Measurements from ENCODE around the gene HSPA1A. TPM values are rescaled to one million over a fixed set of nuclear protein-coding genes. Genes with fewer than 3 reads are reported as not detected.
"Not testable (repeated sequence)": the region's sequence is repeated elsewhere in the genome, so short reads cannot be mapped to it uniquely, and the experiment has no call there.

Gene HSPA1A
- total RNA-seq, 6 experiments from 2014 or later, result 78.5 to 102 (median 84.7) TPM

GRCh38 chr6:31834367-31835250 is 19.3 kb downstream of the HSPA1A start:
- Mint-ChIP-seq H3K36me3 (ENCODE audit: low read depth) (peaks cover 57% of the 10 kb centered on the region), H3K4me3 (peak overlapping the region; percentile 97), H3K27ac (peak overlapping the region; percentile 99), H3K9me3 (peaks cover 10% of the 10 kb centered on the region; the same call in 1 of the 2 replicates), H3K27me3 (ENCODE audit: insufficient read depth) (peaks cover 24% of the 10 kb centered on the region), H3K4me1 (ENCODE audit: low read depth) (peaks cover 44% of the 10 kb centered on the region)
- peak; percentile 81 for DNase-seq
- TF ChIP-seq, protein P1, sequence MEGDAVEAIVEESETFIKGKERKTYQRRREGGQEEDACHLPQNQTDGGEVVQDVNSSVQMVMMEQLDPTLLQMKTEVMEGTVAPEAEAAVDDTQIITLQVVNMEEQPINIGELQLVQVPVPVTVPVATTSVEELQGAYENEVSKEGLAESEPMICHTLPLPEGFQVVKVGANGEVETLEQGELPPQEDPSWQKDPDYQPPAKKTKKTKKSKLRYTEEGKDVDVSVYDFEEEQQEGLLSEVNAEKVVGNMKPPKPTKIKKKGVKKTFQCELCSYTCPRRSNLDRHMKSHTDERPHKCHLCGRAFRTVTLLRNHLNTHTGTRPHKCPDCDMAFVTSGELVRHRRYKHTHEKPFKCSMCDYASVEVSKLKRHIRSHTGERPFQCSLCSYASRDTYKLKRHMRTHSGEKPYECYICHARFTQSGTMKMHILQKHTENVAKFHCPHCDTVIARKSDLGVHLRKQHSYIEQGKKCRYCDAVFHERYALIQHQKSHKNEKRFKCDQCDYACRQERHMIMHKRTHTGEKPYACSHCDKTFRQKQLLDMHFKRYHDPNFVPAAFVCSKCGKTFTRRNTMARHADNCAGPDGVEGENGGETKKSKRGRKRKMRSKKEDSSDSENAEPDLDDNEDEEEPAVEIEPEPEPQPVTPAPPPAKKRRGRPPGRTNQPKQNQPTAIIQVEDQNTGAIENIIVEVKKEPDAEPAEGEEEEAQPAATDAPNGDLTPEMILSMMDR (IDR thresholded peaks at IDR 0.05), result no peak

- TF ChIP-seq, protein P1 (IDR thresholded peaks at IDR 0.05), result no peak
- Mint-ChIP-seq H3K4me3 (peak overlapping the region; percentile 97), H3K4me1 (ENCODE audit: low read depth) (peaks cover 41% of the 10 kb centered on the region), H3K27ac (peak overlapping the region; percentile 99), H3K9me3 (peaks cover 10% of the 10 kb centered on the region; the same call in 1 of the 2 replicates), H3K27me3 (ENCODE audit: insufficient read depth) (peaks cover 24% of the 10 kb centered on the region), H3K36me3 (ENCODE audit: low read depth) (peaks cover 48% of the 10 kb centered on the region)
- DNase-seq, result no peak
Measured at GRCh38 chr6:31836047-31836473, 20.7 kb downstream of the HSPA1A start.

DNA sequence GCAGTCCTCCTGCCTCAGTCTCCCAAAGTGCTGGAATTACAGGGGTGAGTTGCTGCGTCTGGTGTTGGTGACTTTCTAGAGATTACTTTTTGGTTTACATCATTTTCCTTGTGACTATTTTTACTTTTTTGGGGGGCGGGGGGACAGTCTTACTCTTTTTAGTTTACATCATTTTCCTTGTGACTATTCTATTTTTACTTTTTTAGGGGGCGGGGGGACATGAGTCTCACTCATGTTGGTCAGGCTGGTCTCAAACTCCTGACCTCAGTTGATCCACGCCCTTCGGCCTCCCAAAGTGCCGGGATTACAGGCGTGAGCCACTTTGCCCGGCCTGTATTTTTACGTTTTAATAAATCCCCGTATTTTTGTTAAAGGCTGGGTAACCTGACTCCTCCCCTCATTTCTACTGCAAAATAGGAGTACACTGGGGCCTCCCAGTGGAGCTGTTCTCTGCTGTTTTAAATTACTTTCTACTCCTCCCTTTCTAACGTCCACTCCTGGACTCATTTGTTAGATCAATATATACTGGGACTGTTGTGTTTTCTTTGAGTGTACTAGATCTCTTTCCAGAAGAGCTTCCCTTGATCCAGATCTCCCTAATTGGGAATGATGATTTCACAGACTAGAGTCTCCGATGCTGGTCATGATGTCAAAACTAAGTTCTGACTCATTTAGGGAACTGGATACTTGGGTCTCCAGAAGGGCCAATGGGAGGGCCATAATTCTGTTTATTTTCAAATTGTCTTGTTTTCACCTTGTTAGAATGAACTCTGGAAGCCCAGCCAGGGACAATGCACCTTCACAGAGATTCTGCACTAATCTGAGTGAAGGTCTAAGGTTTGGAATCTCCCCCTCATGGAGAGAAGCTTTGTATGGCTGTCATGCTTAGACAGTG is 21.4 kb downstream of the HSPA1A start:
- peaks cover 38% of the 10 kb centered on the region for H3K4me1 Mint-ChIP-seq (ENCODE audit: low read depth)
- peaks cover 47% of the 10 kb centered on the region for H3K36me3 Mint-ChIP-seq (ENCODE audit: low read depth)
- H3K27ac Mint-ChIP-seq, result peak overlapping the region; percentile 99
- H3K9me3 Mint-ChIP-seq, result peaks cover 10% of the 10 kb centered on the region; the same call in 1 of the 2 replicates
- H3K4me3 Mint-ChIP-seq, result peak overlapping the region; percentile 97
- DNase-seq, result peak; percentile 60
- TF ChIP-seq, protein P1 (IDR thresholded peaks at IDR 0.05), result 0 out of 2 replicates have a peak, but pooled peaks have one; percentile 32
- peaks cover 24% of the 10 kb centered on the region for H3K27me3 Mint-ChIP-seq (ENCODE audit: insufficient read depth)

DNA sequence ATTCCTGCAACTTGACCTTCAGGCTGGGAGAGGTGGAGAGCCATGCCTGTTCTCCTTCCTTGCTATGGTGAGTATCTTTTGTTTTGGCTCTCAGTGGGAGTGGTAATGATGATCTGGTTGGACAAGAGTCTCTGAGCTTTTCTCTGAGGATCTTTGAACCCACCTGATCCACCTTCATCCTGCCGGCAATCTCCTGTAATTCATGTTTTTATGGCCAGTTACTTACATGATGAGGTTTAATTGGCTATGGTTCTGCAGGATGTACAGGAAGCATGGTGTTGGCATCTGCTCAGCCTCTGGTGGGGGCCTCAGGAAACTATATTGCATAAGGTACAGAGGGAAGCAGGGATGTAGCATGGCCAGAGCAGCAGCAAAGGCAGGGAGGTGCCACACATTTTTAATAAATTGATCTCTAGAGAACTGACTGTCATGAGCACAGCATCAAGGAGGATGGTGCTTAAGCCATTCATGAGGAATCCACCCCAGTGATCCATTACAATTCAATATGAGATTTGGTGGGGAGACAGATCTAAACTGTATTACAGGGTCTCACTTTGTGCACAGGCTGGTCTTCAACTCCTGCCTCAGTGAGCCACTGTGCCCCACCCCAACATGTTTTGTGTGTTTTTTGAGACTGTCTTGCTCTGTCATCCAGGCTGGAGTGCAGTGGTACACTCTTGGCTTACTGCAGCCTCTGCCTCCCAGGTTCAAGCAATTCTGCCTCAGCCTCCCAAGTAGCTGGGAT is 22.2 kb downstream of the HSPA1A start:
- Mint-ChIP-seq H3K27ac (peak overlapping the region; percentile 99), H3K4me1 (ENCODE audit: low read depth) (peaks cover 38% of the 10 kb centered on the region), H3K9me3 (peaks cover 10% of the 10 kb centered on the region; the same call in 1 of the 2 replicates), H3K27me3 (ENCODE audit: insufficient read depth) (peaks cover 24% of the 10 kb centered on the region), H3K36me3 (ENCODE audit: low read depth) (peaks cover 47% of the 10 kb centered on the region), H3K4me3 (peak overlapping the region; percentile 97)
- no peak for DNase-seq
- TF ChIP-seq, protein P1 (IDR thresholded peaks at IDR 0.05), result no peak

DNA sequence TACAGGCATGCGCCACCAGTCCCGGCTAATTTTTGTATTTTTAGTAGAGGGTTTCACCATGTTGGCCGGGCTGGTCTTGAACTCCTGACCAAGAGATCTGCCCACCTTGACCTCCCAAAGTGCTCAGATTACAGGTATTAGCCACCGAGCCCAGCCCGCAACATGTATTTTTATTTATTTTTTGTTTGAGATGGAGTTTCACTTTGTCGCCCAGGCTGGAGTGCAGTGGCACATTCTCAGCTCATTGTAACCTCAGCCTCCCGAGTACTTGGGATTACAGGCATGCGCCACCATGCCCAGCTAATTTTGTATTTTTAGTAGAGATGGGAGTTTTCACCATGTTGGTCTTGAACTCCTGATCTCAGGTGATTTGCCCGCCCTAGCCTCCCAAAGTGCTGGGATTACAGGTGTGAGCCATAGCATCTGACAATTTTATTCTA is 22.8 kb downstream of the HSPA1A start:
- DNase-seq, result not testable (repeated sequence)
- H3K27ac Mint-ChIP-seq, result peak overlapping the region; percentile 99; the same call in 1 of the 2 replicates
- peaks cover 47% of the 10 kb centered on the region for H3K36me3 Mint-ChIP-seq (ENCODE audit: low read depth)
- peaks cover 10% of the 10 kb centered on the region; the same call in 1 of the 2 replicates for H3K9me3 Mint-ChIP-seq
- peaks cover 38% of the 10 kb centered on the region for H3K4me1 Mint-ChIP-seq (ENCODE audit: low read depth)
- peak overlapping the region; percentile 97 for H3K4me3 Mint-ChIP-seq
- peaks cover 24% of the 10 kb centered on the region for H3K27me3 Mint-ChIP-seq (ENCODE audit: insufficient read depth)

Measured in HFFc6 (cell line).